ENCODE results near the gene SLC5A4. TPM values are rescaled to one million over a fixed set of nuclear protein-coding genes. Genes with fewer than 3 reads are reported as not detected.

SLC5A4 gene
- total RNA-seq, 1 donor from 2014 or later = not detected

DNA sequence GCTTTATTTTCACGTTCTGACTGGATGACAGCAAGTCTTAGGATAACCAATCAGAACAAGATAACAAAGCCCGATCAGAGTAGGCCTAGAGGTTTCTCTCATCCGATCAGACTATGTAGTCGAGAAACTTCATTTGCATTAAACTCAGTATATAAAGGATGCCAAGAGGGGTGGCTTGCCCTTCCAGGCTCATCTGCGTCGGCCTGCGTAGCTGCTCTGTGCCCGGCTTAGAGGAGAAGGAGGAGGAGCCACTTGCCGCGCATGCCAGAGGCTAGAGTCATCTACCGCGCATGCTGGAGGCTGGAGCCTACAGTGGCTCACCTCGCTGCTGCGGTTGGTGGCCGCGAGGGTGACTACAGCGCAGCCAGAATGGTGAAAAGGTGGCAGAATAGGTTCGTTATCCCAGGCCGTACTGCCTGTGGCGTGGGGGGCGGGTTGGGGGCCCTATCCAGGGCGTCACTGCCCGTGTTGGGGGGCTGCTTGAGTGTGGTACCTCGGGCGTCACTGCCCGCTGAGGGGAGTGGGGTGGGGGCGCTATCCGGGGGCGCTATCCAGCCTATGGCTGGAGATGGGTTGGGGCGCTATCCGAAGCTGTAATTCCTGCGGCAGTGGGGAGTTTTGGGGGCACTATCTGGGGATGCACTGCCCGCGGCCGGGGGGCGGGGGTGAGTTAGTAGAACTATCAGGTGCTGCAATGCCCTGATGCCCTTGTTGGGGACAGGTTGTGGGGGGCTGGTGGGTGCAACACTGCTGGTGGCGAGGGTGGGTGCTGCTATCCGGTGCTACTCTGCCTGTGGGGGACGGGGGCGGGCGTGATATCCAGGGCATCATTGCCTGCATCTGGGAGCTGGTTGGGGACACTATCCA lies 50.1 kb downstream of the SLC5A4 start, which contains the start of gene RFPL2:
RFPL2 (minus strand) TSS at position 218 of the 867 bp plus-strand sequence. CDS start 2,622 bp downstream, outside the sequence.
- Mint-ChIP-seq H3K36me3 (ENCODE audit: low read depth) (no peaks in the 10 kb centered on the region), H3K9me3 (ENCODE audit: low read depth) (no peaks in the 10 kb centered on the region), H3K4me1 (ENCODE audit: low read depth) (peaks cover 14% of the 10 kb centered on the region), H3K4me3 (ENCODE audit: unreplicated experiment) (peak within 1 kb of the TSS; percentile 86), H3K27ac (ENCODE audit: unreplicated experiment) (peak within 1 kb of the TSS; percentile 73), H3K27me3 (ENCODE audit: low read depth) (peaks cover 7% of the 10 kb centered on the region)
- no peak for DNase-seq (ENCODE audit: low spot score)
- peak; percentile 13 for TF ChIP-seq CTCF (IDR thresholded peaks at IDR 0.05)

DNA sequence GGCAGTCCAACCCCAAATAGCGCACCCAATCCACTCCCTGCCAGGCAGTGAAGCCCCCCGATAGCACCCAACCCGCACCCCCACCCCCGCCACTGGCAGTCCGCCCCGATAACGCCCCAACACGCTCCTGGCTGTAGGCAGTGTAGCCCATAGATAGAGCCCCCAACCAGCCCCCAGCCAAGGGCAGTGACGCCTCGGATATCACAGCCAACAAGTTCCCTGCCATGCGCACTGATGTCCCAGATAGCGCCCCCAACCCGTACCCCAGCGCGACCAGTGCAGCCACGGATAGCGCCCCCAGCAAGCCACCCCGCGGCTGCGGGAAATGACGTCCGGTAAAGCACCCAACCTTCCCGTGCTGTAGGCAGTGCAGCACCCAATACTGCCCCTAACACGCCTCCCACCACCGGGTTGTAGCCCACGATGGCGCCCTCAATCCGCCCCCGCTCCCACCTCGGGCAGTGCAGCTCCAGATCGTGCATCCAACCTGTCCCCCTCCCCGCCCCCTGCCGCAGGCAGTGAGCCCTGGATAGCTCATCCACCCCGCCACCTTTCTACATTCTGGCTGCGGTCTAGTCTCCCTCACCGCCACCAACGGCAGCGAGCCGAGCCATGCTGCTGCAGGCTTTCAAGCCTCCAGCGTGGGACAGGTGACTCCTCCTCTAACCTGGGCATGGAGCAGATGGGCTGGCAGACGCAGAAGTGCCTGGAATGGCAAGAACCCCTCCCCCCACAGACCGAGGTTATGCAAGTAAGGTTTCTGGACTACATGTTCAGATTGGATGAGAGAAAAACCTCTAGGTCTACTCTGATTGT lies 50.9 kb downstream of the SLC5A4 start:
- DNase-seq (ENCODE audit: low spot score) = no peak
- Mint-ChIP-seq H3K4me3 (ENCODE audit: unreplicated experiment) (peak overlapping the region; percentile 86), H3K36me3 (ENCODE audit: low read depth) (no peaks in the 10 kb centered on the region), H3K27ac (ENCODE audit: unreplicated experiment) (peak overlapping the region; percentile 41), H3K27me3 (ENCODE audit: low read depth) (peaks cover 7% of the 10 kb centered on the region), H3K9me3 (ENCODE audit: low read depth) (no peaks in the 10 kb centered on the region), H3K4me1 (ENCODE audit: low read depth) (peaks cover 14% of the 10 kb centered on the region)
- TF ChIP-seq CTCF (IDR thresholded peaks at IDR 0.05) = no peak

DNA sequence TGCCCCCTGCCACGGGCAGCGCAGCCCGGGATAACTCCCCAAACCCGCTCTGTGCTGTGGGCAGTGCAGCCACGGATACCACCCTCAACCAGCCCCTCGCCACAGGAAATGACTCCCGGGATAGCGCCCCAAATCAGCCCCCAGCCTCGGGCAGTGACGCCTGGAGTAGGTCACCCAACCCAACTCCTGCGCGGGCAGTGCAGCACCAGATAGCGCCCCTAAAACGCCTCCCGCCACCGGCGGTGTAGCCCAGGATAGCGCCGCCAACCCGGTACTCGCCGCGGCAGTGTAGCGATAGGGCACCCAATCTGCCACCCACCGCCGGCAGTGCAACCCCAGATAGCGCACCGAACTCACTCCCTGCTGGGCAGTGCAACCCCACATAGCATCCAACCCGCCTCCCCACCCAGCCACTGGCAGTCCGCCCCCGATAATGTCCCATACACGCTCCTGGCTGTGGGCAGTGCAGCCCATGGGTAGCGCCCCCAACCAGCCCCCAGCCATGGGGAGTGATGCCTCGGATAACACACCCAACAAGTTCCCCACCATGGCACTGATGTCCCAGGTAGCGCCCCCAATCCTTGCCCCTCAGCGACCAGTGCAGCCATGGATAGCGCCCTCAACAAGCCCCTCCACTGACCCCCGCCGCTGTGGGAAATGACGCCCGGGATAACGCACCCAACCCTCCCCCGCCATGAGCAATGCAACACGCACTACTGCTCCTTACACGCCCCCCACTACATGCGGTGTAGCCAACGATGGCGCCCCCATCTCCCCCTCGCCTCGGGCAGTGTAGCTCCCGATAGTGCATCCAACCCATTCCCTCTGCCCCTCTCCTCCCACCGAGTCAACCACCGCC lies 51.7 kb downstream of the SLC5A4 start:
- Mint-ChIP-seq H3K27me3 (ENCODE audit: low read depth) (peaks cover 13% of the 10 kb centered on the region), H3K4me3 (ENCODE audit: unreplicated experiment) (peak overlapping the region; percentile 86), H3K27ac (ENCODE audit: unreplicated experiment) (no peak overlapping the region), H3K9me3 (ENCODE audit: low read depth) (no peaks in the 10 kb centered on the region), H3K36me3 (ENCODE audit: low read depth) (no peaks in the 10 kb centered on the region), H3K4me1 (ENCODE audit: low read depth) (peaks cover 14% of the 10 kb centered on the region)
- no peak for DNase-seq (ENCODE audit: low spot score)
- TF ChIP-seq CTCF (IDR thresholded peaks at IDR 0.05) = no peak

DNA sequence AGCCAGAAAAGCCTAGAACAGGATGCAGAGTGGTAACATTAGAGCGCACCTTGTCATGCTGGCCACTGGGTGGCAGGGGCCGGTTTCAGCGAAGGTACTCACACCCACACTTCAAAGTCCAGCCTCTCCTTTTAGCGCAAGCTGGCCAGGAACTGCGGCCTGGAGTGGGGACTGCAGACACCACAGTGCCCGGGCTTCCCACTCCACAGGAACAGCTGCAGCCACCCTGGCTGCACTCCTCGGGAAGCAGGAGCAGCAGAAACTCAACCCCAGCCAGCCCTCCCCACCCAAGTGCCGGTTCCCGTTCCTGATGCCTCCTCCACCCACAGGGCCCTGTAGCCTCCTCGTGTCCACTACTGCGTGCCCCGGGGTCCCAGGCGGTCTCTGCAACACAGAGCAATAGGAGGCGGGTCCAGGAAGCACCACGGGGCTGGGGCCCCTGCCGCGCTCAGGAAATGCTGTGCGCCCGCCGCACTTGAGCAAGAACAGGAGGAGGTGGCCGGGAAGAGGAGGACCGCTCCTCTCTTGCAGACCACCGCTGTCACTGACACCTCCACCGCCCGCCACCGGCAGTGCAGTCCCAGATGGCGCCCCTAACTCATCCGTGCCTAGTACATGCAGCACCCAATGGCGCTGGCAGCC lies 52.5 kb downstream of the SLC5A4 start:
- peak; percentile 76 for TF ChIP-seq CTCF (IDR thresholded peaks at IDR 0.05)
- no peak for DNase-seq (ENCODE audit: low spot score)
- Mint-ChIP-seq H3K4me3 (ENCODE audit: unreplicated experiment) (peak overlapping the region; percentile 25), H3K36me3 (ENCODE audit: low read depth) (no peaks in the 10 kb centered on the region), H3K27me3 (ENCODE audit: low read depth) (peaks cover 13% of the 10 kb centered on the region), H3K9me3 (ENCODE audit: low read depth) (no peaks in the 10 kb centered on the region), H3K27ac (ENCODE audit: unreplicated experiment) (no peak overlapping the region), H3K4me1 (ENCODE audit: low read depth) (peaks cover 14% of the 10 kb centered on the region)
